Colonic mucosa (tissue), 4 donors: ENCODE results near the gene LRMDA. TPM values are rescaled to one million over a fixed set of nuclear protein-coding genes. Genes with fewer than 3 reads are reported as not detected.

Experiments used
- DNase-seq: peaks from one replicate; pipeline ENCODE4 v3.0.0-alpha.2; 2020
- H3K27ac ChIP-seq: fragments of 200-600 bp; one replicate; pipeline ENCODE4 v1.8.0; 2021
- H3K27me3 ChIP-seq: fragments of 200-600 bp; one replicate; pipeline ENCODE4 v1.8.0; 2021
- H3K36me3 ChIP-seq: fragments of 200-600 bp; one replicate; pipeline ENCODE4 v1.8.0; 2021
- H3K4me1 ChIP-seq: fragments of 200-600 bp; one replicate; pipeline ENCODE4 v1.8.0; 2021; ENCODE audit warnings: mild to moderate bottlenecking
- H3K4me3 ChIP-seq: fragments of 200-600 bp; one replicate; pipeline ENCODE4 v1.8.0; 2021
- H3K9ac ChIP-seq, 2 donors: one replicate each; pipeline ENCODE4 v1.7.0; 2013; ENCODE audit warnings: control low read depth in 2 of 2, low read depth in 2 of 2, low read length in 2 of 2
- H3K9me3 ChIP-seq: fragments of 200-600 bp; one replicate; pipeline ENCODE4 v1.8.0; 2021
- intact Hi-C: fragments of 100-400 bp; cut with DNase I; formaldehyde crosslinking; loops from one replicate; pipeline ENCODE4 v1.14.1; 2022
- total RNA-seq, 2 donors: library from RNA; stranded (reverse); fragmentation: NEBNext Ultra II Directional in 1 of 2; extraction: Animal tissue kit (Norgen Biotek cat#: 25700) in 1 of 2; gene quantifications; one replicate each; pipeline ENCODE4 v1.2.1, GENCODE V29; 2021
- TF ChIP-seq, protein P1 (sequence below): fragments of 200-600 bp; IDR thresholded peaks from one replicate; pipeline ENCODE4 v1.8.0; 2022; ENCODE audit warnings: antibody characterized with exemption, mild to moderate bottlenecking
- donor health status: healthy.
- donor health status: DM: no; HTN: no; CAD: no.
- donor health status: DM: no; HTN: no; CAD: no.

LRMDA gene
- total RNA-seq, 2 donors from 2014 or later = 2.5 to 5.2 TPM

DNA sequence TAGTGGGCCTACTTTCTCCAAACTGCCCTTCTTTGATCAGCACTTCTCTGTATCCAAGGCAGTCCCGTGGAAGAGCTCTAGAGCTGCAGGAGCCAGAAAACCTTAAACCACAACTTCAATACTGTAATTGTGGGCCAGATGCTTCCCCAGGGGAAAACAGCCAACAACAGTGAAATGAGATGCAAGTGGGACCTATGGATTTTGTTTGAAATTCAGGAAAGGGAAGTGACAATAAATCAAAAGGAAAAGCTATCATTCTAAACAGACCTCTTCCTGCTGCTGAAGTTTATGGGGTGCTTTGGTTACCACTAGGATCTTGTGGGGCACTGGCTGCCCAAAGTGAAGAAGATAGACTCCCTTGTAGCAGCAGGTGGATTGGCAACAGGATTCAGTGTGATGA lies 1031.7 kb downstream of the LRMDA start:
- Histone ChIP-seq H3K4me3 (no peak overlapping the region), H3K9ac (no peak overlapping the region), H3K27me3 (no peaks in the 10 kb centered on the region), H3K9me3 (no peaks in the 10 kb centered on the region), H3K36me3 (no peaks in the 10 kb centered on the region), H3K4me1 (no peaks in the 10 kb centered on the region), H3K27ac (no peak overlapping the region)
- intact Hi-C loops = no loop called here
- no peak for DNase-seq
- TF ChIP-seq, protein P1, sequence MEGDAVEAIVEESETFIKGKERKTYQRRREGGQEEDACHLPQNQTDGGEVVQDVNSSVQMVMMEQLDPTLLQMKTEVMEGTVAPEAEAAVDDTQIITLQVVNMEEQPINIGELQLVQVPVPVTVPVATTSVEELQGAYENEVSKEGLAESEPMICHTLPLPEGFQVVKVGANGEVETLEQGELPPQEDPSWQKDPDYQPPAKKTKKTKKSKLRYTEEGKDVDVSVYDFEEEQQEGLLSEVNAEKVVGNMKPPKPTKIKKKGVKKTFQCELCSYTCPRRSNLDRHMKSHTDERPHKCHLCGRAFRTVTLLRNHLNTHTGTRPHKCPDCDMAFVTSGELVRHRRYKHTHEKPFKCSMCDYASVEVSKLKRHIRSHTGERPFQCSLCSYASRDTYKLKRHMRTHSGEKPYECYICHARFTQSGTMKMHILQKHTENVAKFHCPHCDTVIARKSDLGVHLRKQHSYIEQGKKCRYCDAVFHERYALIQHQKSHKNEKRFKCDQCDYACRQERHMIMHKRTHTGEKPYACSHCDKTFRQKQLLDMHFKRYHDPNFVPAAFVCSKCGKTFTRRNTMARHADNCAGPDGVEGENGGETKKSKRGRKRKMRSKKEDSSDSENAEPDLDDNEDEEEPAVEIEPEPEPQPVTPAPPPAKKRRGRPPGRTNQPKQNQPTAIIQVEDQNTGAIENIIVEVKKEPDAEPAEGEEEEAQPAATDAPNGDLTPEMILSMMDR = no peak

DNA sequence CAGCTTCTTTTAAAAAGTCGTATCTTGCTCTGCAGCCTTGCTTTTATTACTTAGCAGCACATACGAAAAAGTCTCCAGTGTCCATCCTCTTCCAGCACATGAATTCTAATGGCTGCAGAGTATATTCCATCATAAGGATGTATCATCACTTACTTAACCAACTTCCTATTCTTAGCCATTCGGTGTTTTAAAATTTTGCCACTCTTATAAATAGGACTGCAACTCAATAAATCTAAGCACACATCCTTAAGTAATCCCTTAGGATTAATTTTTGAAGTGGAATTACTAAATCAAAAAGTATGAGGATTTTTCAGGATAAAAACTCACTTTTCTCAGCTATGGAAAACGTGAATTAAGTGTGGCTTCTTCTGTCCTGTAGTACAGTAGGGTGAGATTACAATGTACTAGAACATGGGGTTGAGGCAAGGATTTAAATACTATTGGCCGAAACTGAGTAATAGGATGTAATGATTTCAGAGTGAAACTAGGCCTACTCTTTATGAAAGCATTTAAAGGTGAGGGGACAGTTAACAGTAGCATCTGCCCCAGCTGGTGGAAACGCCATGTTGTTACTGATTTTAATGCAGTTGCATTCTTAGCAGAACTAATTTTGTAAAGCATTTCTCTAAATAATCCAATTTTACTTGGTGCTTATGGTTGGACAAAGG lies 1035.5 kb downstream of the LRMDA start:
- no peaks in the 10 kb centered on the region for H3K9me3 ChIP-seq
- DNase-seq = no peak
- H3K9ac ChIP-seq = no peak overlapping the region
- no peaks in the 10 kb centered on the region for H3K36me3 ChIP-seq
- no peak overlapping the region for H3K4me3 ChIP-seq
- intact Hi-C loops = no loop called here
- H3K27me3 ChIP-seq = no peaks in the 10 kb centered on the region
- TF ChIP-seq, protein P1 = no peak
- H3K27ac ChIP-seq = no peak overlapping the region
- H3K4me1 ChIP-seq = no peaks in the 10 kb centered on the region

DNA sequence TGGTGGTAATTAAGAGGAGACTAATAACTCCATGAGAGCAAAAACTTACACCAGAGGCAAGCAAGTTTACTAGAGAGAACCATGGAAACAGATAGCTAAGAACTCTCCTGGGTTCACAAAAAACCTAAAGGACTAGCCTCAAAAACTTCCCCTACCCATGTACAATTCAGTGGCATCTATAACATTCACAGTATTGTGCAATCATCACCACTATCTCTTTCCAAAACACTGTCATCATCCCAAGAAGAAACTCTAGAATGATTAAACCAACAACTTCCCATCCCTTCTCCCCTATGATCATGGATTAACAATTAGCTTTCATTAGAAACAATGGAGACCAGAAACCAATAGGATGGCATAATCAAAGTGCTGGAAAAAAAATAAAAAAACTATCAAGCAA lies 1038.3 kb downstream of the LRMDA start:
- TF ChIP-seq, protein P1 = no peak
- Histone ChIP-seq H3K27ac (no peak overlapping the region), H3K9me3 (no peaks in the 10 kb centered on the region), H3K36me3 (no peaks in the 10 kb centered on the region), H3K4me3 (no peak overlapping the region), H3K9ac (no peak overlapping the region), H3K4me1 (no peaks in the 10 kb centered on the region), H3K27me3 (no peaks in the 10 kb centered on the region)
- no peak for DNase-seq
- intact Hi-C loops = no loop called here

DNA sequence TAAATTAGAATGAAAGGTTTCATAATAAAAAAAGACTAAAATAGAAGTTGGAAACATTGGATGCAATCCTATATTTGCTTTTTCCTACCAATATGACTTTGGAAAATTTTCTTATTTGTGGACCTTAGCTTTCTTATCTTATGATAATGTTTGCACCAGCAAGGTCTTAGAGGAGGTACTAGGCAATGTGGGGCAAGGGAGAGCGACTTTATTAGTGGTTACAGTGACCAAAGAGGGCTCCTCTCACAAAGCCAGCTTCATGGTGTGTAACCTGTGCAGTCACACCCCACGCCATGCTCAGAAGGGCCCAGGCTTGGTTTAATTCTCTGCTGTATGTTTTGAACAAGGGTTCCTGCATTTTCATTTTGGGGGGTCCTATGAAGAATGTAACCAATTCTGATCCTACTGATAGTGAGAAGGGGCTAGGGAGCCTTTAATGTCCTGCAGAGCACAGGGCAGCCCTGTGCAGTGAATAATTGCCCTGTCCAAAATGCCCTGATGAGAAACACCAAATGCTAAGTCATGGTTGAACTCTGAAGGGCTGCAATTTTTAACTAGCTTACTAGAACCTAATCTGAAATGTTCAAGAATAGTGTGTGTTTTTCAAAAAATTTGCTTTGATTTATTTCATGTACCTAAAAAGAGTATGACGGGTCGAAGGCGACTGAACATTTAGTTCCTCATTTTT lies 1047.8 kb downstream of the LRMDA start:
- no peak for DNase-seq
- intact Hi-C loops = no loop called here
- no peaks in the 10 kb centered on the region for H3K27me3 ChIP-seq

DNA sequence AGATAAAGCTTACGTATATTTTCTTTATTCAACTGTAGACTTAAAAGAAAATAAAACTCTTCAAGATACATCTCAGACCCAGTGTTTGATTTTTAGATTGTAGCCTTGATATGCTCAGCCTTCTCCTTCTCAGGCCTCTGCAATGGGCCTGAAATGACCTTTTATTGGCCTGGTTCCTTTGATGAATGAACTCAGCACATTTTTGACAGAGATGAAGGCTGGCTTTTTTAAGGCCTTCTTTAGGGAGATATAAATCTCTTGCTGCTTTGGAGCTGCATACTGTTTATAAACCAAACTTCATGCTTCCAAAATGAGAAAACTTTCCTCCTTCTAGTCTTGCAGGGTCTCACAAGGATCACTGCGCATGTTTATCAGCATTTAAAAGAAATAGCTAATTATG lies 1049.8 kb downstream of the LRMDA start:
- H3K4me1 ChIP-seq = no peaks in the 10 kb centered on the region
- H3K36me3 ChIP-seq = no peaks in the 10 kb centered on the region
- no peaks in the 10 kb centered on the region for H3K27me3 ChIP-seq
- no peak overlapping the region for H3K4me3 ChIP-seq
- H3K9me3 ChIP-seq = no peaks in the 10 kb centered on the region
- no peak overlapping the region for H3K9ac ChIP-seq
- no peak overlapping the region for H3K27ac ChIP-seq
- intact Hi-C loops = no loop called here
- TF ChIP-seq, protein P1 = no peak
- DNase-seq = no peak

More for the DNA sequence above, 1047.8 kb downstream of the LRMDA start:
- Histone ChIP-seq H3K27ac (no peak overlapping the region), H3K9me3 (no peaks in the 10 kb centered on the region), H3K4me1 (no peaks in the 10 kb centered on the region), H3K36me3 (no peaks in the 10 kb centered on the region), H3K4me3 (no peak overlapping the region), H3K9ac (no peak overlapping the region)
- TF ChIP-seq, protein P1 = no peak
